K562 (cell line): Measurements from ENCODE around the gene ARL6IP1. TPM values are rescaled to one million over a fixed set of nuclear protein-coding genes. Genes with fewer than 3 reads are reported as not detected.
A peak's percentile ranks its signal among the peaks of the same experiment; 100 is the strongest.

Source experiments
- ARNT ChIP-seq, 2 experiments: fragments of 450-650 bp; IDR thresholded peaks; 2 replicates each; pipeline ENCODE4 v1.6.1; 2016; ENCODE audit warnings: mild to moderate bottlenecking in 1 of 2
- CHD2 ChIP-seq: IDR thresholded peaks from 2 replicates; pipeline ENCODE4 v1.6.1; 2011; ENCODE audit warnings: low read depth, low read length
- CREB5 ChIP-seq: fragments of 250-450 bp; sonication (Bioruptor Pico); IDR thresholded peaks from 2 replicates; pipeline ENCODE4 v1.5.0; 2020; ENCODE audit warnings: mild to moderate bottlenecking
- CSDE1 ChIP-seq, 2 experiments: fragments of 450-650 bp; IDR thresholded peaks; 2 replicates each; pipeline ENCODE4 v1.6.1; 2016; ENCODE audit warnings: mild to moderate bottlenecking in 1 of 2
- CXXC5 ChIP-seq: fragments of 250-450 bp; sonication (Bioruptor Pico); IDR thresholded peaks from 2 replicates; pipeline ENCODE4 v1.8.0; 2022; ENCODE audit warnings: inconsistent platforms, mild to moderate bottlenecking, moderate library complexity
- E2F1 ChIP-seq: sonication (generic); formaldehyde crosslinking; IDR thresholded peaks from 2 replicates; pipeline ENCODE4 v1.8.1; 2023; ENCODE audit warnings: mild to moderate bottlenecking, missing genetic modification reagents, moderate library complexity
- ETV6 ChIP-seq, 3 experiments: fragments of 150-350 bp in 1 of 3; sonication (generic) in 1 of 3; formaldehyde crosslinking in 1 of 3; IDR thresholded peaks; 2 replicates each; pipeline versions ENCODE4 v1.6.1 to v1.8.0; 2014 to 2022; ENCODE audit warnings: borderline replicate concordance in 2 of 3, low read depth in 2 of 3, antibody characterized with exemption in 1 of 3, low read length in 1 of 3, mild to moderate bottlenecking in 1 of 3, missing genetic modification reagents in 1 of 3
- GABPB1 ChIP-seq: sonication (generic); formaldehyde crosslinking; IDR thresholded peaks from 2 replicates; pipeline ENCODE4 v1.8.0; 2022; ENCODE audit warnings: mild to moderate bottlenecking, missing genetic modification reagents
- HDAC8 ChIP-seq: fragments of 450-650 bp; IDR thresholded peaks from 2 replicates; pipeline ENCODE4 v1.6.1; 2016; ENCODE audit warnings: mild to moderate bottlenecking, missing genetic modification characterization, moderate library complexity, missing compliant biosample characterization
- KAT2B ChIP-seq: IDR thresholded peaks from one replicate; pipeline ENCODE4 v1.6.1; 2012; ENCODE audit warnings: low read depth, mild to moderate bottlenecking, control low read depth, inconsistent platforms, low read length, moderate library complexity
- L3MBTL2 ChIP-seq: fragments of 450-650 bp; IDR thresholded peaks from 2 replicates; pipeline ENCODE4 v1.6.1; 2016; ENCODE audit warnings: mild to moderate bottlenecking, moderate library complexity
- MAFG ChIP-seq: fragments of 450-650 bp; conservative IDR thresholded peaks from 2 replicates; pipeline ENCODE4 v1.6.1; 2016; ENCODE audit warnings: missing genetic modification characterization, missing compliant biosample characterization
- MITF ChIP-seq: IDR thresholded peaks from 2 replicates; pipeline ENCODE4 v1.6.1; 2014; ENCODE audit warnings: antibody characterized with exemption
- SP2 ChIP-seq: IDR thresholded peaks from 2 replicates; pipeline ENCODE4 v1.6.1; 2011; ENCODE audit warnings: mild to moderate bottlenecking, low read depth, low read length, moderate library complexity; ENCODE audit not compliant: poor library complexity, severe bottlenecking; ENCODE audit errors: extremely low read depth
- TEAD4 ChIP-seq, 2 experiments: sonication (generic) in 1 of 2; formaldehyde crosslinking in 1 of 2; IDR thresholded peaks; 2 replicates each; pipeline versions ENCODE4 v1.6.1 to v1.8.0; 2012 to 2022; ENCODE audit warnings: borderline replicate concordance in 1 of 2, inconsistent platforms in 1 of 2, low read length in 1 of 2, mild to moderate bottlenecking in 1 of 2, missing genetic modification reagents in 1 of 2
- ZNF140 ChIP-seq: fragments of 250-450 bp; sonication (Bioruptor Pico); IDR thresholded peaks from 2 replicates; pipeline ENCODE4 v1.8.0; 2021; ENCODE audit warnings: moderate library complexity, mild to moderate bottlenecking, inconsistent platforms
- ZNF511 ChIP-seq: sonication (generic); formaldehyde crosslinking; IDR thresholded peaks from 2 replicates; pipeline ENCODE4 v1.8.0; 2022; ENCODE audit warnings: mild to moderate bottlenecking, missing genetic modification reagents
- ZZZ3 ChIP-seq: fragments of 450-650 bp; IDR thresholded peaks from 2 replicates; pipeline ENCODE4 v1.6.1; 2016; ENCODE audit warnings: antibody characterized with exemption, mild to moderate bottlenecking, moderate library complexity
- polyA plus RNA-seq, 8 experiments: library from polyadenylated mRNA; depleted of rRNA in 4 of 8; stranded (reverse) in 5 of 8; unstranded in 3 of 8; fragments of >200 nt; fragmentation: Nextera tagmentation in 2 of 8; fragmentation: Illumina TruSeq in 1 of 8; extraction: Ambion mirVana in 2 of 8; extraction: Trizol in 1 of 8; gene quantifications; 2 replicates each; pipeline versions ENCODE4 v1.2.1 to v1.2.3, GENCODE V29; 2011 to 2014; ENCODE audit warnings: inconsistent platforms in 1 of 8, missing spikeins in 1 of 8
- total RNA-seq, 7 experiments: library from RNA; depleted of rRNA in 6 of 7; stranded (reverse); fragments of >200 nt in 6 of 7; fragmentation: Illumina TruSeq in 2 of 7; extraction: Trizol in 2 of 7; gene quantifications; 2 replicates each; pipeline versions ENCODE4 v1.2.1 to v1.2.3, GENCODE V29; 2011 to 2021; ENCODE audit warnings: low replicate concordance in 1 of 7

ARL6IP1 gene
- total and polyA plus RNA-seq, 9 of the 15 experiments (the other 6 are each of a cell fraction or from before 2014, with no cell fraction given), result 102 to 391 (median 162) TPM

- 0 out of 2 replicates have a peak, but pooled peaks have one; percentile 36 for TF ChIP-seq CREB5
- TF ChIP-seq MITF, result no peak
- TF ChIP-seq TEAD4 (IDR thresholded peaks at IDR 0.05; ENCODE audit: low read length), result 0 out of 2 replicates have a peak, but pooled peaks have one; percentile 16
- TF ChIP-seq TEAD4 (CRISPR knock-in tag; IDR thresholded peaks at IDR 0.05; ENCODE audit: borderline replicate concordance), result no peak
- peak; percentile 99 for TF ChIP-seq ZZZ3
- TF ChIP-seq L3MBTL2, result peak; percentile 86
- peak; percentile 50; the same call in 1 of the 2 replicates for TF ChIP-seq CXXC5
- peak; percentile 79 for TF ChIP-seq ZNF511 (CRISPR knock-in tag)
- TF ChIP-seq HDAC8 (tag), result no peak
- TF ChIP-seq ZNF140 (CRISPR knock-in tag), result no peak
- peak; percentile 76 for TF ChIP-seq GABPB1 (CRISPR knock-in tag)
- peak in 1 of 2 experiments; percentile 23; a peak in 2 of 4 replicates for TF ChIP-seq ARNT (IDR thresholded peaks at IDR 0.05)
- TF ChIP-seq CSDE1 (IDR thresholded peaks at IDR 0.05), result no peak
- no peak for TF ChIP-seq MAFG
- TF ChIP-seq ETV6 (IDR thresholded peaks at IDR 0.05; ENCODE audit: borderline replicate concordance in 1 of 2, low read depth in 2 of 2, low read length in 1 of 2), result 0 out of 4 replicates have a peak, but pooled peaks have one; percentile 18 to 28
- no peak for TF ChIP-seq ETV6 (CRISPR knock-in tag; IDR thresholded peaks at IDR 0.05; ENCODE audit: borderline replicate concordance)
- TF ChIP-seq SP2, result no peak
- peak; percentile 96 for TF ChIP-seq CHD2
- no peak for TF ChIP-seq KAT2B
- peak; percentile 92 for TF ChIP-seq E2F1 (CRISPR knock-in tag)
Observed at GRCh38 chr16:18789850-18790706, 11.3 kb downstream of the ARL6IP1 start, which contains the start of gene RPS15A (continued).
